MCF 10A (cell line): ENCODE data around the gene HEPHL1. TPM values are rescaled to one million over a fixed set of nuclear protein-coding genes. Genes with fewer than 3 reads are reported as not detected.
A peak's percentile ranks its signal among the peaks of the same experiment; 100 is the strongest.
"Not testable (repeated sequence)": the region's sequence is repeated elsewhere in the genome, so short reads cannot be mapped to it uniquely, and the experiment has no call there.

Source experiments
- Bru-seq: library from RNA; stranded (reverse); fragments of 400-500 nt; gene quantifications from one replicate; lab custom pipeline; 2021; lab: Mats Ljungman, UMichigan
- BruChase-seq, 2 experiments: library from RNA; stranded (reverse); fragments of 400-500 nt; gene quantifications; one replicate each; lab custom pipeline; 2021; lab: Mats Ljungman, UMichigan
- BruUV-seq: library from RNA; stranded (reverse); fragments of 400-500 nt; replicated peaks from 2 replicates; lab custom pipeline; 2021; lab: Mats Ljungman, UMichigan
- CTCF ChIA-PET: fragments of 300-600 bp; sonication (Branson Sonifier 250); formaldehyde crosslinking; extraction: SDS; loops from one replicate; lab custom pipeline; 2021; ENCODE audit warnings: antibody characterized with exemption, inconsistent platforms; lab: Yijun Ruan, JAX
- POLR2A ChIA-PET: fragments of 300-600, 350-650 bp; sonication (Branson Sonifier 250); formaldehyde crosslinking; extraction: SDS; loops from one replicate; lab custom pipeline; 2020; ENCODE audit warnings: antibody characterized with exemption, inconsistent platforms; lab: Yijun Ruan, JAX
- DNase-seq: peaks from one replicate; pipeline ENCODE4 v3.0.0-alpha.2; 2018; ENCODE audit not compliant: unreplicated experiment
- H3K27ac Mint-ChIP-seq: one replicate; pipeline ENCODE4 v1.8.0; 2022; ENCODE audit warnings: mild to moderate bottlenecking, low read depth, mixed read lengths; ENCODE audit not compliant: unreplicated experiment
- H3K27me3 Mint-ChIP-seq: one replicate; pipeline ENCODE4 v1.8.0; 2022; ENCODE audit warnings: mixed read lengths; ENCODE audit not compliant: insufficient read depth, unreplicated experiment
- H3K36me3 Mint-ChIP-seq: one replicate; pipeline ENCODE4 v1.8.0; 2022; ENCODE audit warnings: mild to moderate bottlenecking, moderate library complexity, mixed read lengths; ENCODE audit not compliant: insufficient read depth, unreplicated experiment
- H3K4me1 Mint-ChIP-seq: one replicate; pipeline ENCODE4 v1.8.0; 2022; ENCODE audit warnings: mixed read lengths; ENCODE audit not compliant: insufficient read depth, unreplicated experiment
- H3K4me3 Mint-ChIP-seq: one replicate; pipeline ENCODE4 v1.8.0; 2022; ENCODE audit warnings: mild to moderate bottlenecking, moderate library complexity, mixed read lengths; ENCODE audit not compliant: unreplicated experiment
- H3K9me3 Mint-ChIP-seq: one replicate; pipeline ENCODE4 v1.8.0; 2022; ENCODE audit warnings: mixed read lengths; ENCODE audit not compliant: unreplicated experiment
- CTCF ChIP-seq: fragments of 200-600 bp; IDR thresholded peaks from one replicate; pipeline ENCODE4 v1.8.0; 2022; ENCODE audit warnings: antibody characterized with exemption, mild to moderate bottlenecking; ENCODE audit not compliant: unreplicated experiment
- intact Hi-C: fragments of 100-400 bp; cut with micrococcal nuclease; formaldehyde crosslinking; loops from 2 replicates; pipeline ENCODE4 v1.14.1; 2022
- long read RNA-seq: library from polyadenylated mRNA; stranded (forward); transcript quantifications from one replicate; pipeline ENCODE4 v2.0.0, GENCODE V29; 2022
- total RNA-seq: library from RNA; stranded (reverse); gene quantifications from 2 replicates; pipeline ENCODE4 v1.2.3, GENCODE V29; 2022

HEPHL1 gene
- total RNA-seq, result not detected in 2 replicates
- percentile 4 among the genes with signal in this experiment for Bru-seq, nascent RNA
- percentile 2 among the genes with signal in this experiment for BruChase-seq, experiment 1, labeled RNA remaining after a 6-hour chase
- percentile 3 among the genes with signal in this experiment for BruChase-seq, experiment 2, labeled RNA remaining after a 2-hour chase
- long read RNA-seq, result 0 reads

GRCh38 chr11:94020777-94021481 is at the start of gene HEPHL1:
Gene HEPHL1, plus strand, starts transcription at chr11:94021354. Its CDS starts 15 bp downstream, at chr11:94021369.
- ChIA-PET POLR2A (no interaction called here), CTCF (no interaction called here)
- Mint-ChIP-seq H3K9me3 (no peaks in the 10 kb centered on the region), H3K4me1 (peaks cover 11% of the 10 kb centered on the region), H3K27ac (no peak within 1 kb of the TSS), H3K36me3 (no peaks in the 10 kb centered on the region), H3K27me3 (no peaks in the 10 kb centered on the region), H3K4me3 (no peak within 1 kb of the TSS)
- TF ChIP-seq CTCF, result no peak
- peak; percentile 54 for DNase-seq
- BruUV-seq, result no TSS peak
- intact Hi-C loops, result no loop called here

GRCh38 chr11:93972790-93973189 is 48.4 kb upstream of the HEPHL1 start:
- POLR2A ChIA-PET, result no interaction called here
- Mint-ChIP-seq H3K27me3 (peaks cover 30% of the 10 kb centered on the region), H3K27ac (no peak overlapping the region), H3K36me3 (no peaks in the 10 kb centered on the region), H3K4me3 (no peak overlapping the region), H3K9me3 (no peaks in the 10 kb centered on the region), H3K4me1 (no peaks in the 10 kb centered on the region)
- no peak for DNase-seq
- CTCF ChIA-PET, result no interaction called here
- BruUV-seq, result no TSS peak
- intact Hi-C loops, result no loop called here
- TF ChIP-seq CTCF, result no peak

GRCh38 chr11:93973322-93974051 is 47.7 kb upstream of the HEPHL1 start:
- DNase-seq, H3K4me1 Mint-ChIP-seq, H3K4me3 Mint-ChIP-seq, POLR2A ChIA-PET, H3K36me3 Mint-ChIP-seq, H3K27ac Mint-ChIP-seq, BruUV-seq, H3K9me3 Mint-ChIP-seq, intact Hi-C loops: not testable (repeated sequence)
- CTCF ChIA-PET, result interaction anchor here (0.5 kb wide), 1 partner anchor 14 kb away, joined by 3 read pairs; no protein-coding TSS in a partner anchor
- peaks cover 27% of the 10 kb centered on the region for H3K27me3 Mint-ChIP-seq

- POLR2A ChIA-PET, result interaction anchor here (0.7 kb wide), 1 partner anchor 10 kb away, joined by 4 read pairs; no protein-coding TSS in a partner anchor
- no peaks in the 10 kb centered on the region for H3K36me3 Mint-ChIP-seq
- no TSS peak for BruUV-seq
- H3K4me3 Mint-ChIP-seq, result no peak overlapping the region
- H3K4me1 Mint-ChIP-seq, result no peaks in the 10 kb centered on the region
- no peak for TF ChIP-seq CTCF
- no peak for DNase-seq
- CTCF ChIA-PET, result interaction anchor here (2.1 kb wide), 1 partner anchor 79 kb away, joined by 7 read pairs; no protein-coding TSS in a partner anchor
- no peak overlapping the region for H3K27ac Mint-ChIP-seq
- peaks cover 15% of the 10 kb centered on the region for H3K27me3 Mint-ChIP-seq
- no peaks in the 10 kb centered on the region for H3K9me3 Mint-ChIP-seq
- intact Hi-C loops, result no loop called here
Observed at GRCh38 chr11:93974759-93975158, 46.4 kb upstream of the HEPHL1 start.

GRCh38 chr11:93976577-93977254 is 44.4 kb upstream of the HEPHL1 start:
- DNase-seq, result peak; percentile 34
- intact Hi-C loops, H3K9me3 Mint-ChIP-seq, H3K27ac Mint-ChIP-seq, H3K4me3 Mint-ChIP-seq, H3K27me3 Mint-ChIP-seq, BruUV-seq, H3K36me3 Mint-ChIP-seq, POLR2A ChIA-PET, H3K4me1 Mint-ChIP-seq: not testable (repeated sequence)
- CTCF ChIA-PET, result interaction anchor here (0.6 to 0.7 kb wide), 2 partner anchors 10 to 82 kb away, joined by 3 read pairs; no protein-coding TSS in a partner anchor
